Keratinocyte (primary cell): ENCODE measurements around the gene TAGLN2. TPM values are rescaled to one million over a fixed set of nuclear protein-coding genes. Genes with fewer than 3 reads are reported as not detected.

ENCODE experiments used
- DNase-seq: peaks from one replicate; pipeline ENCODE4 v3.0.0-alpha.2; 2011; ENCODE audit warnings: low read depth, missing footprints, low spot score
- FAIRE-seq: peaks from 2 replicates; lab custom pipeline; 2011; peaks lifted over from hg19 to GRCh38; lab: Jason Lieb, UNC
- H2AFZ ChIP-seq: 2 replicates; pipeline ENCODE4 v1.6.0; 2012; ENCODE audit warnings: low read length, control low read depth, inconsistent platforms; ENCODE audit not compliant: control insufficient read depth
- H3K27ac ChIP-seq: 2 replicates; pipeline ENCODE4 v1.5.1; 2011; ENCODE audit warnings: low read length; ENCODE audit not compliant: control insufficient read depth, insufficient read depth
- H3K27me3 ChIP-seq: 3 replicates; pipeline ENCODE4 v1.6.0; 2011; ENCODE audit warnings: low read length; ENCODE audit not compliant: control insufficient read depth, insufficient read depth; ENCODE audit errors: extremely low read depth
- H3K36me3 ChIP-seq, 2 experiments: 2 replicates in 1 of 2; 3 replicates in 1 of 2; pipeline ENCODE4 v1.5.1; 2011; ENCODE audit warnings: low read length in 2 of 2, mild to moderate bottlenecking in 1 of 2; ENCODE audit not compliant: control insufficient read depth in 2 of 2, insufficient read depth in 2 of 2; ENCODE audit errors: extremely low read depth in 1 of 2
- H3K4me1 ChIP-seq: 3 replicates; pipeline ENCODE4 v1.5.1; 2011; ENCODE audit warnings: low read length; ENCODE audit not compliant: control insufficient read depth, insufficient read depth; ENCODE audit errors: extremely low read depth
- H3K4me2 ChIP-seq: 3 replicates; pipeline ENCODE4 v1.6.0; 2011; ENCODE audit warnings: low read depth, low read length; ENCODE audit not compliant: control insufficient read depth, insufficient read depth; ENCODE audit errors: extremely low read depth
- H3K4me3 ChIP-seq, 3 experiments: fragments of 200-600 bp in 1 of 3; sonication (generic) in 1 of 3; 2 replicates in 2 of 3; 3 replicates in 1 of 3; pipeline ENCODE4 v1.5.1; 2011 to 2016; ENCODE audit warnings: low read length in 3 of 3, mild to moderate bottlenecking in 3 of 3, control low read depth in 2 of 3, inconsistent platforms in 1 of 3, low read depth in 1 of 3, mixed read lengths in 1 of 3, mixed run types in 1 of 3, moderate library complexity in 1 of 3; ENCODE audit not compliant: control insufficient read depth in 2 of 3, insufficient read depth in 2 of 3; ENCODE audit errors: extremely low read depth in 1 of 3
- H3K79me2 ChIP-seq: 2 replicates; pipeline ENCODE4 v1.6.0; 2012; ENCODE audit warnings: low read length; ENCODE audit not compliant: control insufficient read depth, insufficient read depth
- H3K9ac ChIP-seq: 3 replicates; pipeline ENCODE4 v1.6.0; 2011; ENCODE audit warnings: low read length; ENCODE audit not compliant: control insufficient read depth, insufficient read depth; ENCODE audit errors: extremely low read depth
- H3K9me1 ChIP-seq: 3 replicates; pipeline ENCODE4 v1.6.0; 2011; ENCODE audit warnings: low read length; ENCODE audit not compliant: control insufficient read depth, insufficient read depth; ENCODE audit errors: extremely low read depth
- H3K9me3 ChIP-seq: 2 replicates; pipeline ENCODE4 v1.5.1; 2012; ENCODE audit warnings: low read depth, low read length; ENCODE audit not compliant: control insufficient read depth
- H4K20me1 ChIP-seq: 3 replicates; pipeline ENCODE4 v1.6.0; 2011; ENCODE audit warnings: low read length; ENCODE audit not compliant: control insufficient read depth, insufficient read depth; ENCODE audit errors: extremely low read depth
- EZH2 ChIP-seq: IDR thresholded peaks from one replicate; pipeline ENCODE4 v1.6.1; 2012; ENCODE audit warnings: inconsistent platforms, mild to moderate bottlenecking, low read length, moderate library complexity
- dilution Hi-C: fragments of 300-500 bp; cut with MboI; formaldehyde crosslinking; loops from one replicate; pipeline ENCODE4 v1.7.0; 2020; ENCODE audit warnings: low sequenced_read_pairs; ENCODE audit not compliant: extremely low pct_ligation_motif_present
- polyA plus RNA-seq, 5 experiments: library from polyadenylated mRNA; depleted of rRNA in 3 of 5; stranded (reverse) in 3 of 5; stranded (forward) in 1 of 5; unstranded in 1 of 5; fragments of >200 nt; gene quantifications; 1 replicate in 1 of 5; 2 replicates in 3 of 5; 3 replicates in 1 of 5; pipeline versions ENCODE4 v1.2.1 to v1.2.3, GENCODE V29; 2011 to 2012; ENCODE audit warnings: missing spikeins in 2 of 5, low read depth in 1 of 5, low replicate concordance in 1 of 5
- TF ChIP-seq, protein P1 (sequence below), 3 experiments: IDR thresholded peaks in 1 of 3; conservative IDR thresholded peaks in 1 of 3; optimal IDR thresholded peaks in 1 of 3; 2 replicates in 2 of 3; 3 replicates in 1 of 3; pipeline versions ENCODE3 to v1.5.1; 2011; ENCODE audit warnings: low read length in 3 of 3, mild to moderate bottlenecking in 3 of 3, moderate library complexity in 2 of 3, control low read depth in 1 of 3, inconsistent platforms in 1 of 3; ENCODE audit not compliant: insufficient read depth in 2 of 3; ENCODE audit errors: extremely low read depth in 1 of 3

TAGLN2 gene
- polyA plus RNA-seq, 1 donor (not counting 4 experiments of a cell fraction or from before 2014, with no cell fraction given) = 709 TPM

- H3K9me3 ChIP-seq = no peaks in the 10 kb centered on the region
- peaks cover 24% of the 10 kb centered on the region for H4K20me1 ChIP-seq
Measured at GRCh38 chr1:159923203-159924024, 1.9 kb downstream of the TAGLN2 start.

GRCh38 chr1:159922511-159923202, 2.6 kb downstream of the TAGLN2 start:
- FAIRE-seq (no peak), DNase-seq (no peak)
- Histone ChIP-seq H2AFZ (no peak overlapping the region), H4K20me1 (peaks cover 27% of the 10 kb centered on the region), H3K9me3 (no peaks in the 10 kb centered on the region), H3K4me3 (peak overlapping the region; percentile 79 to 94 (median 92)), H3K4me2 (peak overlapping the region; percentile 84), H3K79me2 (peaks cover 58% of the 10 kb centered on the region), H3K4me1 (peaks cover 58% of the 10 kb centered on the region), H3K9ac (peak overlapping the region; percentile 100), H3K27ac (peak overlapping the region; percentile 98), H3K27me3 (no peaks in the 10 kb centered on the region), H3K36me3 (peaks cover 39 to 41% of the 10 kb centered on the region in 2 experiments), H3K9me1 (peaks cover 10% of the 10 kb centered on the region)
- dilution Hi-C loops = no loop called here
- TF ChIP-seq EZH2 = no peak
- TF ChIP-seq, protein P1, sequence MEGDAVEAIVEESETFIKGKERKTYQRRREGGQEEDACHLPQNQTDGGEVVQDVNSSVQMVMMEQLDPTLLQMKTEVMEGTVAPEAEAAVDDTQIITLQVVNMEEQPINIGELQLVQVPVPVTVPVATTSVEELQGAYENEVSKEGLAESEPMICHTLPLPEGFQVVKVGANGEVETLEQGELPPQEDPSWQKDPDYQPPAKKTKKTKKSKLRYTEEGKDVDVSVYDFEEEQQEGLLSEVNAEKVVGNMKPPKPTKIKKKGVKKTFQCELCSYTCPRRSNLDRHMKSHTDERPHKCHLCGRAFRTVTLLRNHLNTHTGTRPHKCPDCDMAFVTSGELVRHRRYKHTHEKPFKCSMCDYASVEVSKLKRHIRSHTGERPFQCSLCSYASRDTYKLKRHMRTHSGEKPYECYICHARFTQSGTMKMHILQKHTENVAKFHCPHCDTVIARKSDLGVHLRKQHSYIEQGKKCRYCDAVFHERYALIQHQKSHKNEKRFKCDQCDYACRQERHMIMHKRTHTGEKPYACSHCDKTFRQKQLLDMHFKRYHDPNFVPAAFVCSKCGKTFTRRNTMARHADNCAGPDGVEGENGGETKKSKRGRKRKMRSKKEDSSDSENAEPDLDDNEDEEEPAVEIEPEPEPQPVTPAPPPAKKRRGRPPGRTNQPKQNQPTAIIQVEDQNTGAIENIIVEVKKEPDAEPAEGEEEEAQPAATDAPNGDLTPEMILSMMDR (optimal IDR thresholded peaks at IDR 0.05 in 1 of 3, IDR thresholded peaks at IDR 0.05 in 1 of 3, conservative IDR thresholded peaks at IDR 0.05 in 1 of 3; ENCODE audit: extremely low read depth in 1 of 3, insufficient read depth in 2 of 3, low read length in 3 of 3) = no peak

More at GRCh38 chr1:159923203-159924024, 1.9 kb downstream of the TAGLN2 start:
- H3K79me2 ChIP-seq = peaks cover 58% of the 10 kb centered on the region
- DNase-seq (no peak), FAIRE-seq (peak; percentile 59)
- H3K27me3 ChIP-seq = no peaks in the 10 kb centered on the region
- H3K4me1 ChIP-seq = peaks cover 51% of the 10 kb centered on the region
- H2AFZ ChIP-seq = no peak overlapping the region
- H3K4me2 ChIP-seq = peak overlapping the region; percentile 84
- peaks cover 8% of the 10 kb centered on the region for H3K9me1 ChIP-seq
- TF ChIP-seq EZH2 = no peak
- TF ChIP-seq, protein P1 (optimal IDR thresholded peaks at IDR 0.05 in 1 of 3, IDR thresholded peaks at IDR 0.05 in 1 of 3, conservative IDR thresholded peaks at IDR 0.05 in 1 of 3; ENCODE audit: extremely low read depth in 1 of 3, insufficient read depth in 2 of 3, low read length in 3 of 3) = no peak
- peak overlapping the region; percentile 100 for H3K9ac ChIP-seq
- dilution Hi-C loops = no loop called here
- H3K36me3 ChIP-seq = peaks cover 36 to 43% of the 10 kb centered on the region in 2 experiments
- peak overlapping the region; percentile 98 for H3K27ac ChIP-seq
- peak overlapping the region; percentile 79 to 94 (median 92) for H3K4me3 ChIP-seq
